GM12878 (cell line): Measurements from ENCODE around the gene CSNK1G1. TPM values are rescaled to one million over a fixed set of nuclear protein-coding genes. Genes with fewer than 3 reads are reported as not detected.
A peak's percentile ranks its signal among the peaks of the same experiment; 100 is the strongest.

Experiments used
- ATAC-seq: fragments of 200-7000 bp; cut with Tn5 transposase; 3 replicates; pipeline ENCODE4 v1.9.1; 2020; ENCODE audit warnings: mild to moderate bottlenecking, moderate library complexity
- BruUV-seq: library from RNA; stranded (reverse); fragments of 400-500 nt; replicated peaks from 2 replicates; lab custom pipeline; 2021; lab: Mats Ljungman, UMichigan
- CTCF ChIA-PET: fragments of 300-600 bp; sonication (Branson Sonifier 250); formaldehyde crosslinking; extraction: SDS; loops from one replicate; lab custom pipeline; 2021; ENCODE audit warnings: inconsistent platforms; lab: Yijun Ruan, JAX
- POLR2A ChIA-PET: fragments of 350-600 bp; formaldehyde crosslinking; extraction: SDS; loops from one replicate; lab custom pipeline; 2021; ENCODE audit warnings: inconsistent platforms; lab: Charles Lee
- RAD21 ChIA-PET: fragments of 300-600 bp; sonication (Branson Sonifier 250); formaldehyde crosslinking; loops from one replicate; lab custom pipeline; 2023; ENCODE audit warnings: antibody characterized with exemption; ENCODE audit not compliant: unreplicated experiment; lab: Charles Lee
- SMC1A ChIA-PET: fragments of 300-600 bp; sonication (Branson Sonifier 250); formaldehyde crosslinking; loops from one replicate; lab custom pipeline; 2023; ENCODE audit not compliant: unreplicated experiment, uncharacterized antibody; lab: Charles Lee
- DNase-seq: peaks from one replicate; pipeline ENCODE4 v3.0.0-alpha.2; 2011; ENCODE audit warnings: low read depth, low spot score
- FAIRE-seq: peaks from 3 replicates; lab custom pipeline; 2011; peaks lifted over from hg19 to GRCh38; lab: Jason Lieb, UNC
- H2AFZ ChIP-seq: 2 replicates; pipeline ENCODE4 v1.6.0; 2011; ENCODE audit warnings: low read depth, low read length, control low read depth; ENCODE audit not compliant: control insufficient read depth
- H3K27ac ChIP-seq: 2 replicates; pipeline ENCODE4 v1.5.1; 2011; ENCODE audit warnings: control low read depth; ENCODE audit not compliant: control insufficient read depth, insufficient read depth
- H3K27me3 ChIP-seq, 2 experiments: replicated peaks in 1 of 2; 2 replicates each; pipeline versions ENCODE4 v1.6.0 to v1.6.1; 2011; ENCODE audit warnings: low read length in 1 of 2; ENCODE audit not compliant: control insufficient read depth in 2 of 2, insufficient read depth in 2 of 2
- H3K36me3 ChIP-seq, 2 experiments: 2 replicates each; pipeline ENCODE4 v1.5.1; 2011; ENCODE audit warnings: low read length in 1 of 2; ENCODE audit not compliant: control insufficient read depth in 2 of 2, insufficient read depth in 2 of 2
- H3K4me1 ChIP-seq: 2 replicates; pipeline ENCODE4 v1.6.1; 2011; ENCODE audit warnings: mild to moderate bottlenecking, low read length, moderate library complexity, mixed read lengths; ENCODE audit not compliant: control insufficient read depth, insufficient read depth
- H3K4me2 ChIP-seq: 2 replicates; pipeline ENCODE4 v1.6.0; 2011; ENCODE audit warnings: control low read depth; ENCODE audit not compliant: control insufficient read depth, insufficient read depth
- H3K4me3 ChIP-seq: fragments of 200-600 bp; sonication (generic); 2 replicates; pipeline ENCODE4 v1.5.1; 2016
- H3K79me2 ChIP-seq: 2 replicates; pipeline ENCODE4 v1.6.0; 2011; ENCODE audit warnings: low read length; ENCODE audit not compliant: control insufficient read depth, insufficient read depth
- H3K9ac ChIP-seq: 2 replicates; pipeline ENCODE4 v1.8.0; 2011; ENCODE audit warnings: low read length, control low read depth, mixed read lengths; ENCODE audit not compliant: control insufficient read depth, insufficient read depth
- H3K9me3 ChIP-seq: replicated peaks from 3 replicates; pipeline ENCODE4 v1.5.1; 2011; ENCODE audit warnings: mild to moderate bottlenecking, low read length; ENCODE audit not compliant: control insufficient read depth, insufficient read depth
- H4K20me1 ChIP-seq: 2 replicates; pipeline ENCODE4 v1.6.0; 2011; ENCODE audit not compliant: control insufficient read depth, insufficient read depth
- BCL11A ChIP-seq: IDR thresholded peaks from 2 replicates; pipeline ENCODE4 v1.6.1; 2011; ENCODE audit warnings: low read depth, low read length
- E4F1 ChIP-seq: fragments of 450-650 bp; IDR thresholded peaks from 2 replicates; pipeline ENCODE4 v1.6.1; 2018; ENCODE audit warnings: borderline replicate concordance, mild to moderate bottlenecking; ENCODE audit not compliant: partially characterized antibody
- NR2F1 ChIP-seq: fragments of 450-650 bp; conservative IDR thresholded peaks from 2 replicates; pipeline ENCODE4 v1.6.1; 2017; ENCODE audit warnings: mild to moderate bottlenecking
- TCF7 ChIP-seq: IDR thresholded peaks from 2 replicates; pipeline ENCODE4 v1.6.1; 2014; ENCODE audit warnings: antibody characterized with exemption, borderline replicate concordance
- in situ Hi-C: fragments of 300-500 bp; cut with MboI; formaldehyde crosslinking; loops from 9 replicates; pipeline ENCODE4 v1.14.3; 2018; ENCODE audit warnings: mixed read lengths
- intact Hi-C: fragments of 100-400 bp; cut with micrococcal nuclease; formaldehyde crosslinking; loops from one replicate; pipeline ENCODE4 v1.14.2; 2022; ENCODE audit not compliant: unreplicated experiment
- polyA plus RNA-seq, 11 experiments: library from polyadenylated mRNA; depleted of rRNA in 4 of 11; unstranded in 6 of 11; stranded (reverse) in 5 of 11; fragments of >200 nt; fragmentation: Nextera tagmentation in 4 of 11; fragmentation: Illumina TruSeq in 1 of 11; extraction: Ambion mirVana in 4 of 11; extraction: Trizol in 1 of 11; gene quantifications; 1 replicate in 1 of 11; 2 replicates in 10 of 11; pipeline versions ENCODE4 v1.2.1 to v1.2.3, GENCODE V29; 2011 to 2016; ENCODE audit warnings: inconsistent platforms in 2 of 11, missing spikeins in 2 of 11, low read depth in 1 of 11
- total RNA-seq, 4 experiments: library from RNA; depleted of rRNA in 3 of 4; stranded (reverse); fragments of >200 nt in 3 of 4; fragmentation: Illumina TruSeq in 1 of 4; extraction: Trizol in 1 of 4; gene quantifications; 2 replicates each; pipeline versions ENCODE4 v1.2.1 to v1.2.3, GENCODE V29; 2013 to 2021

Gene CSNK1G1
- total and polyA plus RNA-seq, 10 of the 15 experiments (the other 5 are each of a cell fraction or from before 2014, with no cell fraction given), result 6.1 to 23.4 (median 15.3) TPM

- TF ChIP-seq TCF7, result no peak
These were observed 107.9 kb downstream of the CSNK1G1 start (continued) for GRCh38 chr15:64247906-64248541.

GRCh38 chr15:64247535-64247905, 108.5 kb downstream of the CSNK1G1 start:
- TF ChIP-seq NR2F1 (peak; percentile 71; the same call in 1 of the 2 replicates), BCL11A (peak; percentile 55; the same call in 1 of the 2 replicates), E4F1 (no peak)
- TF ChIP-seq, all 136 proteins: peak for 2
- Histone ChIP-seq H4K20me1 (no peaks in the 10 kb centered on the region), H2AFZ (no peak overlapping the region), H3K4me2 (no peak overlapping the region), H3K4me1 (peaks cover 23% of the 10 kb centered on the region), H3K9ac (no peak overlapping the region; the same call in 1 of the 2 replicates), H3K36me3 (no peaks in the 10 kb centered on the region; a peak in 1 of 4 replicates), H3K27ac (no peak overlapping the region), H3K9me3 (no peaks in the 10 kb centered on the region; the same call in 2 of the 3 replicates), H3K27me3 (no peaks in the 10 kb centered on the region), H3K79me2 (no peaks in the 10 kb centered on the region; the same call in none of the 2 replicates), H3K4me3 (no peak overlapping the region)
- ChIA-PET SMC1A (interaction anchor here (0.7 to 5.8 kb wide), 20 partner anchors 10 to 404 kb away, joined by 3 to 47 read pairs (median 4); partner anchors contain the start of genes CSNK1G1, PPIB and TRIP4), RAD21 (interaction anchor here (0.7 to 2.5 kb wide), 9 partner anchors 17 to 444 kb away, joined by 3 to 9 read pairs (median 3); partner anchors contain the start of gene TRIP4), CTCF (interaction anchor here (1.0 to 1.7 kb wide), 4 partner anchors 10 to 212 kb away, joined by 3 to 8 read pairs (median 4); no protein-coding TSS in a partner anchor), POLR2A (interaction anchor here (0.6 to 1.7 kb wide), 7 partner anchors 15 to 475 kb away, joined by 3 to 6 read pairs (median 4); partner anchors contain the start of genes CIAO2A and PPIB)
- BruUV-seq, result no TSS peak
- in situ Hi-C loops, result no loop called here
- DNase-seq, result peak; percentile 23
- peak; percentile 63 for ATAC-seq
- peak; percentile 47 for FAIRE-seq
- intact Hi-C loops, result no loop called here
